GM18858 (cell line): ENCODE data around the gene UBR4.
"Not testable (repeated sequence)": the region's sequence is repeated elsewhere in the genome, so short reads cannot be mapped to it uniquely, and the experiment has no call there.

ENCODE experiments used
- ATAC-seq: cut with Tn5 transposase; IDR thresholded peaks from one replicate; pipeline ENCODE4 v1.9.1; 2021; ENCODE audit not compliant: unreplicated experiment

The UBR4 gene

DNA sequence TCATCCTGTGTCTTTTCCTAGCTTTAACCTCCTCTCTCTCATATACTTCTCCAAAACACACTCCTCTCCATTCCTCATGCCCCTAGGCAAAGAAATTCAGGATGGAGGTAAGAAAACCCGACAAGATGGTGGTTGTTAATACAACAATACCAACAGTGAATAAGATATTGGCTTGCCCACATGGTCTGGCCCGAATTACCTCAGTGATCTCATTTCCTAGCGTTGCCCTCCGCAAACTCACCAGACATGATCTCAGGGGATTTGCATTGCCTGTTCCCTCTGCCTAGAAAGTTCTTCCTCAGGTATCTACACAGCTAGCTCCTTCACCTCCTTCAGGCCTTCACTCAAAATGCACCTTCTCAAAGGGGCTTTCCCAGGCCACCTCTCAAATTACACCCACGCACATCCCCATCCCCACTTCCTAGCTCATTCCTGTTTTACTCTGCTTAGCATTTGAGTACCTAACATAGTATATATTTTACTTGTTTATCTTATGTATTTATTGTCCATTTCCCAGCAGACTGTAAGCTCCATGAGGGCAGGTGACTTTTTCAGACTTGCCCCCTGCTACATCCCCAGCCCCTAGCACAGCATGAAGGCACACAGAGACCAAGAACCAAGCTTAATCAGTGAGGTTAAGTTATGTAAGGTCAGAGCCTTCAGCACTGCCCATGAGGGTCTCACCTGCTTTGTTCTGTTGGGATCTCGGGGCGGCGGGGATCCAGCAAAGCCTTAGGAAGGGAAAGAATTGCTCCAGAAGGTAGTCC is 10.2 kb upstream of the UBR4 start:
- ATAC-seq, result no peak

DNA sequence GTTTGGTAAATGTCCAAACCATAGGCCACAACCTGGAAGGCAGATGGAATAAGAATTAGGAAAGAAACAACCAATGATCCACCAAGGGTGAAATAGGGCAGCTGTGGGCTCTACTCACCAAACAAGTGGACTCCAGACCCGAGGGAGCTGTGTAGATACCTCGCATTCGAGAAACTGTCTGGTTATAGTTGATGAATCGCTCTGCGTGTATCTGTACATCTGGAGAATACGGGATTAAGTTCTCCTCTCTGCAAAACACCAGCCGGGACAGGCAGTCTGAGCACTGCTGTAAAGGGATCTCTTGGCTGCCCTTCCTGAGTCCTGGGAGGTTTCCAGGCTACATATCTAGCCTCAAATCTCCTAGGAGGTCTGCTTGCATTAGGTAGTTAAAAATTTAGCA is 9.4 kb upstream of the UBR4 start:
- no peak for ATAC-seq

DNA sequence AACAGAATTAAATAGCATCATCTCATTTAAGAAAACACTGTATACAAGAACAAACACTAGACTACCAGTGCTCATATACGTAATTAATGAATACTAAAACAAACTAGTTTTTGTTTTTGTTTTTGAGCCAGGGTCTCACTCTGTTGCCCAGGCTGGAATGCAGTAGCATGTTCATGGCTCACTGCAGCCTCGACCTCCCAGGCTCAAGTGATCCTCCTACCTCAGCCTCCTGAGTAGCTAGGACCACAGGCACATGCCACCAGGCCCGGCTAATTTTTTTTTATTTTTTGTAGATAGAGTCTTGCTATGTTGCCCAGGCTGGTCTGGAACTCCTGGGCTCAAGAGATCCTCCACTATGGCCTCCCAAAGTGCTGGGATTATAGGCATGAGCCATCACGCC is 6.5 kb upstream of the UBR4 start:
- not testable (repeated sequence) for ATAC-seq

DNA sequence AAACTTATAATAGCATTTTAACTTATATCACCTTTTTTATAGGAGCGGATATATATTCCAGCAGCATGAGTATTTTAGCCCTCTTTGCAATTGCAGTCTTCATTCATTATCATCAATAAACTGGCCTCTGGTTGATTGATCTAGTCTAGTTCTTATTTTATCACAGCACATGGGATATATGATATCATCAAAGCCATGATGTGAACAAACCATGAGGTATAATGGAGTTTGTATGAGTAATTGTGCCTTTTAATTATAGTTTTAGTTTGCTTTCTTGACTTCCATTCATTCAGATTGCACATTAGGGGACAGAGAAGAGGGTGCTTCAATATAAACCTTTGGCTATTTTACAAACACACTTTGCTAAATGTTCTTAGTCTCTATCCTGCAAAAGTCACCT is 3.5 kb upstream of the UBR4 start:
- ATAC-seq, result no peak

DNA sequence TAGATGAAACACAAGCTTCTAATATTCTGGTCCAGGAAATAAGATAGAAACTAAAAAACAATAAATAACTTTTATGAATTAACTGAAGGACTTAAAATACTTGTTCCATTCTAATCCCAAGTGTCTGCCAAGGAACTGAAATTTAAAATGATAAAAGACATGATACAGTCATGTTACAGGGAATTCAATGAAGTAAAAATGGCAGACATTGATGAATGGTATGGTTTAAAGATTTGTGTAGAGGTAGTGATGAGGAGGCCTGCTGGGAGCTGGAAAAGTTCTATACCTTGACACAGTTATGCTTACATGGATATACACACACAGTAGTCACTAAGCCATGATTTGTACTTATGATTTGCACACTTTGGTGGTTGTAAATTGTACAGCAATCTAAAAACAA is 2.1 kb upstream of the UBR4 start:
- no peak for ATAC-seq

DNA sequence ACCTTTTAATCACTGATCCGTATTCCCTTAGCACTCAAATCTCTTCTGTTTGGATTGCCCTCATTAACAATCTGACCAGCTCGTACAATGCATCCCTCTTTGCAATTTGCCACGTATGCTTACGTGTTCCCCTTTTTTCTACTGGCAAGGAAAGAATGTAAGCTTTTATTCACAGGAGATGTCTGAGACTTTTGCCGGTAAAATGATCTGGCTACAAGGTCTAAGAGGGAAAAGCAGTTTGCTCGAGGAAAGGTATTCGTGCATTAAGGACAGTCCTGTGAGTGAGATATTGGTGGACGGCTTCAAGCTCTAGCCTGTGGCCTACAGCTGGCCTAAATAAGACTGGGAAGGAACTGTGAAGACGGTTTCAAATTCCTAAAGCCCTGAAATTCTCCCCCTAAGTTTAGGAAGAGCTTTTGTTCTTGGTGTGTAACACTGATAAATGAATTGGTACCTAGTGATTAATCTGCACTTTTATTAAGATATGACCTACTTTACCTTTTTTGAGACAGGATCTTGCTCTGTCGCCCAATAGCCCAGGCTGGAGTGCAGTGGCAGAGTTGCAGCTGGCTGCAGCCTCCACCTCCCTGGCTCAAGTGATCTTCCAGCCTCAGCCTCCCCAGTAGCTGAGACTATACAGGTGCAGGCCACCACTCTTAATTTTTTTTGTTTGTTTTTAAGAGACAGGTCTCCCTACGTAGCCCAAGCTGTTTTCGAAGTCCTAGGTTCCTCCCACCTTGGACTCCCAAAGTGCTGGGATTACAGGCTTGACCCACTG is 895 bp upstream of the UBR4 start:
- no peak for ATAC-seq

DNA sequence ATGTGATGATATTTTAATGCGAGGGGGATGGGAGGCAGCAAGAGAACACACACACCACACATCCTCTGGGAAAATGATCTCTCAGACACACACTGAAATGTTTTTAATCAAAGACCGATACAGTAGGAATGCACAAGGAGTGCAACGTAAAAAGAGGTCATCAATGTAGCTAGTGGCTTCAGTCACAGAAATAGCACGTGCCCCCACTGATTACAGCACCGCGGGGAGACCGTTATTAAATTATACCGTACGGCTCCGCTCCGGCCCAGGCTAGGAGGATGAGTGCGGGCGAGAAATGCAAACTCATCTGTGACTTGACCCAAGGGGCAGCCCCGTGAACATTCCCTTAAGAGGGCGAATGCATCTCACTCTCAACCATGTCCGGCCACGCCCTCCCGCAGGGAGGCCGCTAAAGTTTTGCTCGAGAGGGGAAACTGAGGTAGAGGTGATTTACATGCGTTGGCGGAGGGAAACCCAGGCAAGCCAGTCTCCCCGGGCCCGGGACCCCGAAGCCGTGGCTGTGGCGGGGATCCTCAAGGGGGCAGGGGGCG is 552 bp downstream of the UBR4 start:
- ATAC-seq, result peak; percentile 31

DNA sequence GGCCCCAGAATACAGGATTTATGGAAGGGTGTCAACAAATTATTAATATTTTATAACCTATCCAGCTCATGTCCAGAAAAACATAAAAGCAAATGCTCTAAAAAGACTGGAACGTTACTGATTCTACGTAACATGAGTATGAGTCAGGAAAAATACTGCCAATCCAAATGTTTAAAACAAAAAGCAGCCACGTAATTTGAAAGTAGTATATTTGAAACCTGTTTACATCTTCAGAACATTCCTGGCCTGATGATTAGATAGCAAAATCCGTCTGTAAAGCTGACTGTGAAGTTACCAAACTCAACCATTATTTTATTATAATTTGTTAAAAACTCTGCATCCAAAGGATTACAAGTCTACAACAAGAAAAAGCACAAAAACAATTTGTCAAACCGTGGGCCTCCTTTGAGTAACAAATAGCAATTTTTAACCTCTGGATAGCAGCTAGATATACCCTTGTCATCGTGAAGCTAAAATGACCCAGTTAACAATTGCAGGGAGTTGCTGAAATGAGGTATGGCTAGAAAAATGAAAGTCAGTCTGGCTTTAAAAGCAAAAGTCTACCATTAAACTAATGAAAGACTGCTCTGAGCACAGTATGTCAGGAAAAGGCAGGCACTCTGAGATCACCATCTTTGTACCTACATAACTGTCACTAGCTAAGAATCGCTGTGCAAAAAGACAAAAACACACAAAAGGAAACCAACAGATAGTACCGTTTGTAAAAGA is 1.2 kb downstream of the UBR4 start:
- no peak for ATAC-seq

DNA sequence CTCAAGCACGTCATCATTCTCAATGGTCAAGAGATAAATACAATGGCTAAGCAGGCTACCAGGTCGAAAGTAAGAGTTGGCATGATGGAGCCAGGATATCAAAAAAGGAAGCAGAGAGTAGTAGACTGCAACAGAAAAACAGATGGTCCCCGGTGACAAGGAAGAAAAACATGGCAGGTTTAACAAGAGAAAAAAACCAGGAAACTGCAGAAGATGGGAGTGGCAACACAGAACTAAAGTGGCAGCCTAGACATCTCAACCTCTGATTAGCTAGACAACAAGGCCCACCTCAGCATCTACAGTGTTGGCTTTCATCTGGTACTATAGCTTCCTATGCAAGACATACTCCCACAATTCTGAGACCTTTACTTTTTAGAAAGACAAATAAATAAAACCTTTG is 3.1 kb downstream of the UBR4 start:
- ATAC-seq, result no peak

DNA sequence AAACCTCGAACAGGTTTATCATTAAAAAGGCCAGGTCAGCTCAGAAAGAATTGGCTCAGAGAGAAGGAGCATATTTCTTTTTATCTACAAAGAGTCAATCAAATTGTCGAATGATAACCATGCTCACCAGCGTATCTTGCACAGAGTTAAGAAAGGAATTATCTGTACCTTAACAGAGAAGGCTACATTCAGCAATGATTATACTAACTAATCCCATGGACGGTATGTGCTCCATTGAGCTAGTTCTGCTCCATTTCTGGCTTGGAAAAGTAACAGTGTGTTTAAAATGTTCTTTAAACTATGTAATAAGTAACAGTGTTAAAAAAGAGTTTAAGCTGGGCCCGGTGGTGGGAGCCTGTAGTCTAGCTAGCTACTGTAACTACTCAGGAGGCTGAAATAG is 4.2 kb downstream of the UBR4 start:
- ATAC-seq, result no peak

DNA sequence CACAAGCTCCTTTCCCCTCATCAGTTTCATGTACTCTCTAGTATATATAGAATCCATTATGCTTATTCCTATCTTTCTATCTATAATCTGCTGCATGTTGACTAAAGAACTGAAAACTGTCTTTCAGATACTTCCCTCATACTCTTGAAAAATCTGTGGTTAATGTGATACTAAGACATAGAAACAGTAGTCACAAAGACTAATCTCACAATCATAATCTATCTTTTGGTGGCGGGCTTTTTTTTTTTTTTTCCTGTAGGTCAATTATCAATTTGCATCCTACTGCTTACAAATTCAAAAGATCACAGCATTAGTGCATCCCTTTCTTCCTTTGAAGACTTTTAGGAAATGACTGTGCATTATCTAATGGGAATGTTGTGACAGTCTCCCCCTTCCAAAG is 4.7 kb downstream of the UBR4 start:
- ATAC-seq, result no peak

DNA sequence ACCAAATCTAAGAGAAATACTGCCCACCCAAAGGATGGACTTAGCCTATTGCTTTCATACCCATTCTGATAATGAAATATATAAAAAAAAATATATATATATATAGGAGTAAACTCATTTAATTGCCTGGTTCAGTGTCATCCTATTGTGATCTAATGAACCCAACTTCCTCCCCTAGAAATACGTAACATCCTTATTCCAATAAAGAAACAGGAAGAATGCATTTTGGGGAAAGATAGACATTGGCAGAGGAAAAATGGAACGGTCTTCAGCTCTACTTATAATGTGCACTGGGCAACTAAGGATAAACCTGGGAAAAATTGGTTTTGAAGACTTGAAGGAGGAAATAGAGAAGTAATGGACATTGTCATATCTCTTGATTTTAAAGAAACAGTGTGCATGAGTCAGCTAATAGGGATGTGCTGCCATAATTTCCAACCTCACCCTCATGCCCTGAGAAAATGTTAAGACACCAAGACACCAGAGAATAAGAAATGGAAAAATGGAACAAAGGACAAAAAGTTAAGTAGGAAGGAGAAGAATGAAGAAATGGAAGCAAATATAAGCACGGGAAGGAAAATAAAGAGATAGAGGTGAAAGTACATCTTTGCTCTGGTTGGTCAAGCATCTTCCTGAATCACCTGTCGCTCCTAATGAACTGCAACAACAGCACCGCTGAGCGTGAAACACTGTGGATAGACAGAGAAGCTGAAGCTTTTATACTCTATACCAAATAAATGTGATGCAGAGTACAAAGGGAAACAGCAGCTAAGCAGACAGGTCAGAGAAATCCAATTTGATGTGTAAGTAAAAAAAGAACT is 5.4 kb downstream of the UBR4 start:
- ATAC-seq, result no peak

DNA sequence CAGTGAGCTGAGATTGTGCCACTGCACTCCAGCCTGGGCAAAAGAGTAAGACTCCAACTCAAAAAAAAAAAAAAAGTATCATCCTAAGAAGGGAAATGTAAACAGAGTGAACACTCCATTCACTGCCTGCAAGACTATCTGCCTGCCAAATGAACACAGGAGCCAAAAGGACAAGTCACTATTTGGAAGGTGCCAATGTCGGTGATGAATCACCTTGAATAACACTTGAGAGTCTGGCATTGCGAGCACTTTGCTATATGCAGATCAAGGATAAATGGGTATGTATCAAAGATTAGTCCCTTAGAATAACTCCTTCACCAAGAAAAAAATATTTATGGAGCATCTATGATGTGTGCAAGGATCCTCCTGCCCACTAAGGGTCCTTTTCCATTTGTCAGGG is 6.6 kb downstream of the UBR4 start:
- ATAC-seq, result no peak

DNA sequence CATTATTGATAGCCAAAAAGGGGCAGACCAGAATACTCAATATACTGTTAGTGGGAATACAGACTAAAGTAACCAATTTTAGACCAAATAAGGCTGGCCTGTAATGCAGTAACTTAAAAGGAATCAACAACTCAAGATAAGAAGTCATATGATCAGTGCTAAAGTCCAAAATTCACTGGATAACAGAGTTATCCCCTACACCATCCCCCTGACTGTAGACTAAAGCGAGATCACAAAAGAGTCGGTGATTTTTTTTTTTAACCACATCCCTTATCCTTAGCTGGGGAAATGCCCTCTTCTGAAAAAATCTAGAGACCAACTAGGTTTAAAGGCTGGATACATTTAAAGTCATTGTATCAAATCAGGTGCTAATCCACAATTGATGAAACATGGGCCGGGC is 7.7 kb downstream of the UBR4 start:
- ATAC-seq, result no peak

DNA sequence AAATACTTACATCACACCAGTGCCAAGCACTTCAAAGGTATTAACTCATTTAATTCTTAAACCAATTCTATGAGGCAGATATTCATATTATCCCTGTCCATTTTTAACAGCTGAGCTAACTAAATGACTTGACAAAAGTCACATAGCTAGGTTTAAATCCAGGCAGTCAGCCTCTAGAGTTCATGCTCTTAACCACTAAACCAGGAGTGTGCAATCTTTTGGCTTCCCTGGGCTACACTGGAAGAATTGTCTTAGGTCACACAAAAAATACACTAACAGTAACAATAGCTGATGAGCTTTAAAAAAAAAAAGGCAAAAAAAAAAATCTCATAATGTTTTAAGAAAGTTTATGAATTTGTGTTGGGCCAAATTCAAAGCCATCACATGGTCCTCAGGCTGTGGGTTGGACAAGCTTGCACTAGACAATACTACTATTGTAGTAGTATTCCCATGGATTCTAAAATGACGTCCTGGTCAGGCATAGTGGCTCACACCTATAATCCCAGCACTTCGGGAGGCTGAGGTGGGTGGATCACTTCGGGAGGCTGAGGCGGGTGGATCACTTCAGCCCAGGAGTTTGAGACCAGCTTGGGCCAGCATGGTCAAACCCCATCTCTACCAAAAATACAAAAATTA is 10.0 kb downstream of the UBR4 start:
- ATAC-seq, result no peak

DNA sequence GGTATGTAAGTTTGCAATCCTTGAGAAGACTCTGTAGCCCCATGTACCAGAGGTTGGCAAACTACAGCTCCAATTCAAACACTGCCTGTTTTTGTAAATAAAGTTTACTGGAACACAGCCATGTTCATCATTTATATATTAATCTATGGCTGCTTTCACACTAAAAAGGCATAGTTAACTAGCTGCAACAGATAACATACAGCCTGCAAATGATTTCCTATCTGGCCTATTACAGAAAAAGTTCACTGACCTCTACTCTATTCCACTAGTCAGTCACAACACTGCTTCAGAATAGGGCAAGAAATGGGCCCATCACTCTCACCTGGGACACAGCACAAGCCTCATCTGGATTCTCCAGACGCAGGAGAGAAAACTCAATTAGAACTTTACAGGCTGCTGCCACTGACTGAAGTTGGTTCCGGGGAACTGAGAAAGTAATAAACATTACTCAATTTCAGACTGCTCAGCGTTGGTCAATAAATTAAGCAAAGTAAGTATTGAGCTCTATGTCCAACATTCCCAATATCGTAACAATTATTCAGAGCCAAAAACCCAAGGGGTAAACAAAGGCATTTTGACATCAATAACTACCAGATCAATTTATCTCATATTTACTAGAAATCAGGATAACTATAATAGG is 10.6 kb downstream of the UBR4 start:
- no peak for ATAC-seq

DNA sequence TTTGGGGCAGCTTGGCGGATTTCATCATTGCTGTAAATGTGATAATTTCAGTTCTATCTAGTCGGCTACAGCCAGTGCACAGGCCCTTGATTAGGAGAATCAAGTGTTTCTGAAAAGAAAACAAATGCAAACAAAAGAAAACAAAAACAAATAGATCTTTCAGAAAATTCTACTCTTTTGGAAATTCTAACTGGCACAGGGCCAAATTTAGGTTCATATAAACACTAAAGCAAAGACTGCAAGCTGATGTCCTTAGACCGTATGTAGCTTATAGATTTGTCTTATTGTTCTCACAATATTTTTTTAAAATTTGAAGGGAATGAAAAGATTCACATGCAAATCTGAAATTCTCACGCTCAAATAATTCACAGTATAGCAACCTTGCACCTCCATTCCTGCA is 11.2 kb downstream of the UBR4 start:
- no peak for ATAC-seq

DNA sequence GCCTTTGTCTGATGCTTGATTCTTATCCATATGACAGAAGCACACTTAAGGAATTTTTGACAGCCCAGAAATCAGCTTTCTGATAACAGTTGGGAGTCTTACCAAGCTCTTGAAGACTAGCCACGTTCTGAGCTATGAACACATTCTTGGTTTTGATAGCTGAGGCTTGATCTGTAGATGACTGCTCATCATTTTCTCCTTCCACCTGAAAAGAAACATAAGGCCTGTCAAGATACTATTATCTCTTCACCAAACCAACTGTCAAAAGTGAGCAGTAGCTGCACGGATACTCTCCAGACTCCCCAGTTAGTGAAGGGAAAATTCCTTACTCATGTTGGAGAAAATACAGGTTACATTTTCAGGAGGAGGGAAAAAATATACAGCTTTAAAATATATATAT is 12.2 kb downstream of the UBR4 start:
- no peak for ATAC-seq

DNA sequence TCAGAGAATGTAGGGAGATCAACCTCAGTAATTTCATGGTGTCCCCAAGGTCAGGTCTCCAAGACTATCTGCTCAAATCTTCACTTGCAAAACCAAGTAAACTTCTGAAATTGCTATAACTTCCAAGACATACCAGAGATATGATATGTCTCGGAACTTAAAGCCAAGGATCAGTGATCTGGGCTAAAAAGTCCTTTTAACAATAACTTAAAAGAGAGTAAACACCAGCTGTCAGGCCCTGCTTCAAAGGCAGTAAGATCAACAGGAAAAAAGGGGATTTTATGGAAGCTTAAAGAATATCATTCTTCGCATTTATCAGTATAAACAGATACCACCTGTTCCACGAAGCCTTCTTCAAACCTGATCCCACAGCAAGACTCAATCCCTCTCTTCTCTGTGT is 13.7 kb downstream of the UBR4 start:
- ATAC-seq, result no peak

DNA sequence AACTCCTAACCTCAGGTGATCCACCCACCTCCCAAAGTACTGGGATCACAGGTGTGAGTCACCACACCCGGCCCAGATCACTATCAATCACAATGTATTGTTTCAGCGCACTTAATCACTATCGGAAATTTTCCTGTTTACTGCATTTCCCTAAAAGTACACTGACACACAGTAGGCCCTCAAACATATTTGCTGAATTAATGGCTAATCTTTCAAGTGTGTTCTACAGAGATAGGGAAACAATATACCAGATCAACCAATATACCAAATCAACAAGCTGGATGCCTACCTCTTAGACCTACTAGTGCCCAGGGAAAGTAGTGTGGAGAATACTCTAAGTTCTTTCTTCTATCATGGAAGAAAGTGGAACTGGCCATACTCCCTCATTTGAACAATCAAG is 17.1 kb downstream of the UBR4 start:
- ATAC-seq, result no peak
